Measurements from ENCODE around the gene MREG. TPM values are rescaled to one million over a fixed set of nuclear protein-coding genes. Genes with fewer than 3 reads are reported as not detected.

Gene MREG
- total RNA-seq, 1 experiment from 2014 or later, result 16.9 TPM

- TF ChIP-seq ATF3 (IDR thresholded peaks at IDR 0.05) (no peak), YY1 (IDR thresholded peaks at IDR 0.05; ENCODE audit: extremely low read depth, insufficient replicate concordance, low read depth, low read length) (no peak), ZNF274 (IDR thresholded peaks at IDR 0.05; ENCODE audit: low read depth, low read length) (no peak), EZH2phosphoT487 (IDR thresholded peaks at IDR 0.05; ENCODE audit: borderline replicate concordance) (no peak), SRF (IDR thresholded peaks at IDR 0.05; ENCODE audit: low read depth) (no peak)
These were observed 71.6 kb downstream of the MREG start (continued) for GRCh38 chr2:215941726-215942125.

- H2AFZ ChIP-seq (ENCODE audit: low read depth, low read length, poor library complexity, severe bottlenecking), result no peak overlapping the region
- no peak for TF ChIP-seq POLR2A (IDR thresholded peaks at IDR 0.05; ENCODE audit: borderline replicate concordance, extremely low read depth, insufficient read depth, insufficient read length)
- no peak for TF ChIP-seq EZH2 (IDR thresholded peaks at IDR 0.05)
- TF ChIP-seq ATF3 (IDR thresholded peaks at IDR 0.05), result no peak
- no peak for TF ChIP-seq ZNF274 (IDR thresholded peaks at IDR 0.05; ENCODE audit: low read depth, low read length)
- no peak for TF ChIP-seq ELF1 (IDR thresholded peaks at IDR 0.05; ENCODE audit: borderline replicate concordance, low read depth)
- TF ChIP-seq POLR2AphosphoS5 (IDR thresholded peaks at IDR 0.05; ENCODE audit: low read depth, low read length), result no peak
- no peak for TF ChIP-seq JUND (IDR thresholded peaks at IDR 0.05)
- TF ChIP-seq EZH2phosphoT487 (IDR thresholded peaks at IDR 0.05; ENCODE audit: borderline replicate concordance), result no peak
- TF ChIP-seq TCF7L2 (IDR thresholded peaks at IDR 0.05; ENCODE audit: borderline replicate concordance, extremely low read depth, insufficient read depth, insufficient read length), result no peak
- TF ChIP-seq CEBPB (IDR thresholded peaks at IDR 0.05; ENCODE audit: low read depth), result no peak
- no peak for TF ChIP-seq ZBTB33 (IDR thresholded peaks at IDR 0.05; ENCODE audit: extremely low read depth, insufficient replicate concordance, low read length)
- TF ChIP-seq SIN3A (IDR thresholded peaks at IDR 0.05; ENCODE audit: low read depth), result no peak
- no peak for TF ChIP-seq SP1 (IDR thresholded peaks at IDR 0.05; ENCODE audit: low read depth)
- TF ChIP-seq RAD21 (IDR thresholded peaks at IDR 0.05; ENCODE audit: low read depth), result no peak
- TF ChIP-seq CTCF (IDR thresholded peaks at IDR 0.05 in 2 of 3, conservative IDR thresholded peaks at IDR 0.05 in 1 of 3; ENCODE audit: borderline replicate concordance in 1 of 3, insufficient read depth in 1 of 3, low read depth in 2 of 3, low read length in 2 of 3), result no peak
- TF ChIP-seq ZFX (IDR thresholded peaks at IDR 0.05), result no peak
- TF ChIP-seq SRF (IDR thresholded peaks at IDR 0.05; ENCODE audit: low read depth), result no peak
- TF ChIP-seq EGR1 (IDR thresholded peaks at IDR 0.05; ENCODE audit: low read depth), result no peak
- TF ChIP-seq FOSL1 (IDR thresholded peaks at IDR 0.05; ENCODE audit: low read depth), result no peak
- RAD21 ChIA-PET (ENCODE audit: low non-redundant PET in 1 of 2, low total read pairs in 2 of 2, uncharacterized antibody in 2 of 2, unreplicated experiment in 2 of 2), result no interaction called here
- ATAC-seq (no peak), DNase-seq (ENCODE audit: low read depth, low spot score) (no peak)
- 0 out of 4 replicates have a peak, but pooled peaks cover 0 to 2% of the 10 kb centered on the region in 2 experiments for H3K36me3 ChIP-seq (ENCODE audit: control insufficient read depth in 1 of 2, insufficient read depth in 2 of 2, low read length in 2 of 2)
- H4K20me1 ChIP-seq (ENCODE audit: insufficient read depth), result no peaks in the 10 kb centered on the region
- no TSS peak for BruUV-seq (replicated peaks)
- no peaks in the 10 kb centered on the region for H3K9me3 ChIP-seq (ENCODE audit: control insufficient read depth in 1 of 2, insufficient read depth in 1 of 2, low read depth in 1 of 2, low read length in 2 of 2)
- CTCF ChIA-PET, result no interaction called here
- H3K4me3 ChIP-seq (replicated peaks in 1 of 2; ENCODE audit: low read depth in 1 of 2, low read length in 2 of 2), result no peak overlapping the region
- H3K27ac ChIP-seq (ENCODE audit: low read depth, low read length), result no peak overlapping the region
- intact Hi-C loops (cut with micrococcal nuclease), result no loop called here
- H3K79me2 ChIP-seq (ENCODE audit: insufficient read depth, low read length), result no peaks in the 10 kb centered on the region
- H3K4me2 ChIP-seq (ENCODE audit: low read length), result no peak overlapping the region
- H3K4me1 ChIP-seq (ENCODE audit: control insufficient read depth in 1 of 2, insufficient read depth in 2 of 2, low read length in 2 of 2), result peaks cover 2 to 8% of the 10 kb centered on the region in 2 experiments; a peak in 3 of 4 replicates
- H3K9ac ChIP-seq (ENCODE audit: low read length), result no peak overlapping the region
- POLR2A ChIA-PET, result no interaction called here
- no peaks in the 10 kb centered on the region for H3K27me3 ChIP-seq (ENCODE audit: insufficient read depth, low read length)
- H3K9me2 ChIP-seq (ENCODE audit: insufficient read depth), result no peaks in the 10 kb centered on the region
These were observed 72.6 kb downstream of the MREG start for GRCh38 chr2:215940645-215941184.

All from HCT116 (cell line).